GM18867 (cell line): Measurements from ENCODE around the gene SH3BGRL2.
A peak's percentile ranks its signal among the peaks of the same experiment; 100 is the strongest.
"Not testable (repeated sequence)": the region's sequence is repeated elsewhere in the genome, so short reads cannot be mapped to it uniquely, and the experiment has no call there.

Experiments
- ATAC-seq: cut with Tn5 transposase; IDR thresholded peaks from one replicate; pipeline ENCODE4 v1.9.1; 2021; ENCODE audit warnings: mild to moderate bottlenecking, moderate library complexity; ENCODE audit not compliant: unreplicated experiment

The SH3BGRL2 gene

GRCh38 chr6:79647741-79648140 is 16.6 kb downstream of the SH3BGRL2 start:
- no peak for ATAC-seq

GRCh38 chr6:79648328-79648727 is 17.2 kb downstream of the SH3BGRL2 start:
- ATAC-seq = no peak

GRCh38 chr6:79649016-79649415 is 17.9 kb downstream of the SH3BGRL2 start:
- ATAC-seq = no peak

GRCh38 chr6:79650950-79651349 is 19.8 kb downstream of the SH3BGRL2 start:
- ATAC-seq = no peak

- ATAC-seq = no peak
Measured at GRCh38 chr6:79656134-79656533, 25.0 kb downstream of the SH3BGRL2 start.

- ATAC-seq = no peak
Measured at GRCh38 chr6:79657238-79657637, 26.1 kb downstream of the SH3BGRL2 start.

GRCh38 chr6:79663655-79664054 is 32.5 kb downstream of the SH3BGRL2 start:
- ATAC-seq = not testable (repeated sequence)

GRCh38 chr6:79665725-79666551 is 34.8 kb downstream of the SH3BGRL2 start:
- ATAC-seq = no peak

GRCh38 chr6:79666634-79667033 is 35.5 kb downstream of the SH3BGRL2 start:
- ATAC-seq = no peak

- ATAC-seq = peak; percentile 31
Measured at GRCh38 chr6:79668381-79668780, 37.3 kb downstream of the SH3BGRL2 start.

GRCh38 chr6:79669766-79670165 is 38.6 kb downstream of the SH3BGRL2 start:
- ATAC-seq = no peak

GRCh38 chr6:79670789-79671188 is 39.7 kb downstream of the SH3BGRL2 start:
- no peak for ATAC-seq

- no peak for ATAC-seq
Measured at GRCh38 chr6:79671600-79672266, 40.6 kb downstream of the SH3BGRL2 start.

- peak; percentile 33 for ATAC-seq
Measured at GRCh38 chr6:79672631-79673111, 41.5 kb downstream of the SH3BGRL2 start.

GRCh38 chr6:79673947-79674346 is 42.8 kb downstream of the SH3BGRL2 start:
- no peak for ATAC-seq

- no peak for ATAC-seq
Measured at GRCh38 chr6:79676785-79677736, 45.9 kb downstream of the SH3BGRL2 start.

GRCh38 chr6:79682682-79683081 is 51.6 kb downstream of the SH3BGRL2 start:
- not testable (repeated sequence) for ATAC-seq

GRCh38 chr6:79684876-79685275 is 53.7 kb downstream of the SH3BGRL2 start:
- ATAC-seq = no peak

- no peak for ATAC-seq
Measured at GRCh38 chr6:79686707-79687309, 55.7 kb downstream of the SH3BGRL2 start.

- ATAC-seq = no peak
Measured at GRCh38 chr6:79687759-79688158, 56.6 kb downstream of the SH3BGRL2 start.

GRCh38 chr6:79694156-79694555 is 63.0 kb downstream of the SH3BGRL2 start:
- ATAC-seq = no peak
